GM12873 (cell line): ENCODE results near the gene GLI3.

Experiments
- TF ChIP-seq, protein P1 (sequence below): IDR thresholded peaks from 2 replicates; pipeline ENCODE4 v1.5.1; 2012; ENCODE audit warnings: low read depth, mild to moderate bottlenecking, moderate library complexity, low read length, control low read depth; ENCODE audit not compliant: insufficient read depth; ENCODE audit errors: missing control alignments

Gene GLI3

DNA sequence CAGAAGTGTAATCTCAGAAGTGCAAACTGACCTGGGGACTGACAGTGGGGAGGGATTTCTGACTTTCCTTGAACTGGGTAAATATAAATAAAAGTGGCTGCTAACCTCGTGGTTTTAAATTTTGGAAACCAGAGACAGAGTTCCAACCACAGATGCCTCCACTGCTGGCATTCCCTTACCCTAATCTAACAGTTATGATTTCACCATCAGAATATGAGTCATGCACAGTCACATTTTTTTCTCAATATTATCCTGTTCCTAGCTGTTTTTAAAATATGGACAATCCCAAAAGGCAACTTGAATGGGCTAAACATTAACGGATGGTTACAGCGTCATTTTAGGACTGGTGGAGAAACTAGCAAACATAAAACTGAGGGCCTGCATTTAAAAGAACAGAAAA lies 269.9 kb downstream of the GLI3 start:
- TF ChIP-seq, protein P1, sequence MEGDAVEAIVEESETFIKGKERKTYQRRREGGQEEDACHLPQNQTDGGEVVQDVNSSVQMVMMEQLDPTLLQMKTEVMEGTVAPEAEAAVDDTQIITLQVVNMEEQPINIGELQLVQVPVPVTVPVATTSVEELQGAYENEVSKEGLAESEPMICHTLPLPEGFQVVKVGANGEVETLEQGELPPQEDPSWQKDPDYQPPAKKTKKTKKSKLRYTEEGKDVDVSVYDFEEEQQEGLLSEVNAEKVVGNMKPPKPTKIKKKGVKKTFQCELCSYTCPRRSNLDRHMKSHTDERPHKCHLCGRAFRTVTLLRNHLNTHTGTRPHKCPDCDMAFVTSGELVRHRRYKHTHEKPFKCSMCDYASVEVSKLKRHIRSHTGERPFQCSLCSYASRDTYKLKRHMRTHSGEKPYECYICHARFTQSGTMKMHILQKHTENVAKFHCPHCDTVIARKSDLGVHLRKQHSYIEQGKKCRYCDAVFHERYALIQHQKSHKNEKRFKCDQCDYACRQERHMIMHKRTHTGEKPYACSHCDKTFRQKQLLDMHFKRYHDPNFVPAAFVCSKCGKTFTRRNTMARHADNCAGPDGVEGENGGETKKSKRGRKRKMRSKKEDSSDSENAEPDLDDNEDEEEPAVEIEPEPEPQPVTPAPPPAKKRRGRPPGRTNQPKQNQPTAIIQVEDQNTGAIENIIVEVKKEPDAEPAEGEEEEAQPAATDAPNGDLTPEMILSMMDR = no peak

DNA sequence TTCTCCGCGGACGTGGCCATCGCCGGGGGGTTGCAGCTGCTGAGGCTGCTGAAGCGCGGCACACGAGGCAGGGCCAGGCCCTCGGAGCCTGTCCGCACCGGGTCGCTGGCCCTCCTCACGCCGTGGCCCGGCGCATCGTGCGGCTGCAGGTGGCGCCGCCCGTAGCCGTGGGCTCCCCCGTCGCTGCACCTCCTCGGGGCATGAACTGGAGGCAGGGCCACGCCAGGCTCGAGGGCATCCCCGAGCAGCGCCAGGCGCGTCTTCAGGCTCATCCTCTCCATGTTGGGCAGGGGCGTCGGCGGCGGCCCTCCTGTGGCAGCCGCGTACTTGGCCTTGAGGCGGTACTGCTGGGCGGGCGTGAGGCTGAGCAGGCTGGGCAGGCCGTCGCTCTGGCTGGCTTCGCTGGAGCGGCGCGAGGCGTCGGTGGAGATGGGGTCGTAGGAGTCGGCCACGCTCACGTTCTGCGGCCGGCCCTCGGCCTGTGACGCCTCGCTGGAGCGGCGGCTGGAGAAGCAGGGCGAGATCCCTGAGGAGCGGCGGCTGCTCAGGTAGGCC lies 271.0 kb downstream of the GLI3 start:
- TF ChIP-seq, protein P1 = no peak

DNA sequence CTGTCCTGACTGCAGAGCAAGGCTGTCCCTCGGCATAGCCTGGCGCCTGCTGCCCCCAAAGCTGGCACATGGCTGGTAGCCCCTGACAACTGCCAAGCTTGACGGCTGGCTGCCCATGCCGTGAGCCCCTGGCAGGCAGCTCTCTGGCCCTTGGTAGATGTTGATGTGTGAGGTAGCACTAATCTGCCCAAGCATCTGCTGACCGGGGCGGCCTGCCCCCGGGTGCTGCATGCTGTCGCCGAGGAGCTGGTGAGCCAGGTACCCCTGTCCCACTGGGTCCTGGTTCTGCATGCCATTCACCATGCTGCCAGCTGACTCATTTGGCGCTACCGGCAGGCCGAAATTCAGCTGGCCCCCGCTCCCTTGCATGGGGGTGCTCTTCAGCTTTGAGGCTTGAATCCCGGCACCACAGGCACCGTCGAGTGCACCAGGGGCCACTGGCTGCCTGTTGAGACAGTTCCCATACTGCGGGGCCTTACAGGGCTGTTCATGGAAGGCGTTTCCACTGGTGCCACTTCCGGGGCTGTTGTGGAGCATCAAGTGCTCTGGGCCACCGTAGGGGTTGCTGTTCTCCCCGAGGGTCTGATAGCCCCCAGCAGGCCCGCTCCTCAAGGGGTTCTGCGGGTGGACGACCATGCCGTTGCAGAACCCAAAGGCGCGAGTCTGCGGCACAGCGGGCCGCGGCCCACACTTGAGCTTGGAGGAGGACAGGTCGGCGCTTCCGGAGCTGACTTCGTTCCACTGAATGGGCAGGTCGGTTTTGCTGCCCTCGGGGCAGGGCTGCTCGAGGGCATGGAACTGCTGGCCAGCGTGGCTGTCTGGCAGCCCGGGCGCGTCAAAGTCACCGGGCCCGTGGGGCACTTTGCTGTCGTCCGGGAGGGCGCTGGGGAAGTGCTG lies 271.9 kb downstream of the GLI3 start:
- TF ChIP-seq, protein P1 = no peak

DNA sequence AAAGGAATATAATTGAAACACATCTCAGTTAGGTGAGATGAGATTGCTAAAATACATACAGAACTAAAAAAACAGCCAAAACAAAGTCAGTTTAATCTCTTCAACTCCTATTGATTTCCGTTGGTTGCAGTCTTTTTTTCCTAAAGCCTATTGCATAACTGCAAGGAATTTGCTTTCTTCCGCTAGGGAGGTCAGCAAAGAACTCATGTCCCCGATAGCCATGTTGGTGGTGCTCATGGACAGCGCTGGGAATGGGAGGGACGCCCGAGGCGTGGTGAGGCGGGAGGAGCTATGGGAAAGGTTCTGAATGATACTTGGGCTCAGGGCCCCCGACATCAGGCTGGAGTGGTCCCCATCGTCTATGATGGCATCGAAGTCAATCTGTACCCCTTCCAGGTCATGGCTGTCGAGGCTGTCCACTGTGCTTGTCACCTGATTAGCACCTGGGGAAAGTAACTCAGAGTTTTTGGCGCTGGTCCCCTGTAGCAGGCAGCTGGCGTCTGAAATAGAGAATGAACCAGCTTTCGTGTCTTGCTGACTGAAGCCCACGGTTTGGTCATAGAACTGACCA lies 272.7 kb downstream of the GLI3 start:
- TF ChIP-seq, protein P1 = no peak

DNA sequence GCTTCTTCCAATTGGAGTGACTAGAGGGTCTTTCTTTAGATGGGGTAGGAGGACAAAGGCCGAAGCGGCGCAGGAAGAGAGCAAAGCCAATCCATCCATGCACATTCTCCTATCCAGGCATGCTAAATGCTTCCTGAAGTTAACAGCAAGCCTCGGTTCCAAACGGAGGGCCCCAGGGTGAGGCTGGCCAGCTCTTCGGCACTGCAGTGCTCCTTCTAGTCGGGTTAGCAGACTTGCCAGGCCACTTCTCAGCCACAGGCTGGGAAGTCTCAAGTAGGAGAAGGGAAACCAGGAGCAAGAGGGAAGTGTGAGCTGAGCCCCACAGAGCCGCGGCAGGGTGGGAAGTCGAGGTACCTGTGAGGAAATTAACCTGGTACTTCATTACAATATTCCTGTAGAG lies 280.3 kb downstream of the GLI3 start:
- TF ChIP-seq, protein P1 = no peak

DNA sequence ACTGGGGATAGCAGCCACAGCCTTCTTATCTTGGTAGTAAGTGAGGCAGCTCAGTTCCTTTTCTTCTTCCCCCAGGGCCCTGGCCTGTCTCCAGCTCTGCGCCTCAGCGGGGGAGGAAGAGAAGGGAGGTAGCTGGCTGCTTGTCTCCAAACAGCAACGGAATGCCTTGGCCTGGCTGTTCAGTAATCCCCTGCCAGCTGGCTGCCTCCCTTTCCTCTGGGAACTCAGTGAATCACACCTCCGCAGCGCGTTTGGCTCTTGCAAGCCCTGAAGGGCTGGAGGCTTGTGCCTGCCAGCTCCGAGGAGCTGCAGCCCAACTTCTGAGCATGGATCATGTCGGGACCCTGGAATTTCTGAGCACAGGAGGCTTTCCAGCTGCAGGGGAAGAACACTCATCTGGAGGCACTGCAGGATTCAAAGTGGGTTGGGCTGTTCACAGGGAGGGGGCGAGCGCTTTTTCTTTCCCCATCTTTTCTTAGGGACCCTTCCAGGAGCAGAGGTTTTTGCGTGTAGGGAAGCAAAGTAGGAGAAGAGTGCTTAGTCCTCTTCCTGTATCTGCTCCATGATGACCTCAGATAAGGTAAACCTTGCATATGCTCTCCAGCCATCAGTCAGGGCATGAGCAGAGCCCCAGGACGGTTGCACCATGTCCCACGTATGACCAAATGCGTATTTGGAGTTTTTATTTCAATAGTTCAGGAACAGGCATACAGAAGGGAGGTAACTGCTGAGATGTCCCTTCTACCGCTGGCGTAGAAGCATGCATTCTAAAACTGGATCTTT lies 280.9 kb downstream of the GLI3 start:
- TF ChIP-seq, protein P1 = no peak

DNA sequence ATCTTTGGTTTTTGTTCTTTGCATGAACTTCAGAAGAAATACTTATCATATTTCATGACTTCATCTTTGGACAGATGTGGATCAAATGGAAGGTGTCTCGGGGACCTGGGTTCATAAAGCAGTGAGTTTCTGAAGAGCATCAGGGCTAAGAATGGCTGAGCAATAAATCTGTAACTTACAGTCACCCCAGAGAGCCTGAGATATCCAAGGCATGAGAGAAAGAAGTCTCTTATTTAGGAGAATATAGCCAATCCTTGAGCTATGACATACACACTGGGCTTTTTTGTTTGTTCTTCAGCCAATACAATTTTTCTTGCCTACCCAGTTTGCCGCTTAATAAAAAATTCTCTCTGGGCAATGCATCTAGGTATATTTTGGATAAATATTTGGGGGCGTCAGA lies 281.6 kb downstream of the GLI3 start:
- TF ChIP-seq, protein P1 = no peak
